ENCODE data around the gene ULK2.

DNA sequence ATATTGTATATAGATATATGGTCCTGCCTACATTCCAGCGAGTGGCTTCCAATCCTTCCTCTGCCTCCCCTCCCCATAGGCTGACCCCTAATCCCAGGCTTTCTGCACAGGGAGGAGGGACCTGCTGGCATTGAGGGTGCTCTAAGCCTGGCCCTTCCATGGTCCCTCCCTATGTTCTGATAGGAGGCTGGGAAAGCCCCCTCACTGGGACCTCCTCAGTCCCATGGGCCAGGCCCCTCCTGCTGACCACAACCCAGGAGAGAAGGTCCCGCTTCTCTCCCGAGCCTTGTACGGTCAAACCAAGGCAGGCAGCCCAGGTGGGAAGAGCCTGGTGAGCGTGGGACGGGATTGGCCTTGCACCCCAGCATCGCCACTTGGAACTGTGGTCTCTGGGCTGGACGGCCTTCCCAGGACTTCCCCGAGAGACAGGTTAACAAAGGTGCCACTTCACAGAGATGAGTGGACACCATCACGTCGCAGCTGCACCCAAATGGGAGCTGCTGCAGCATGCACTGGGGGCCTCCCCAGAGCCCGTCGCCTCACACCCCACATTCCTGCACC is 120.5 kb downstream of the ULK2 start:
- no peak for TF ChIP-seq RAD21 (IDR thresholded peaks at IDR 0.05; ENCODE audit: low read depth)
- TF ChIP-seq, protein P1, sequence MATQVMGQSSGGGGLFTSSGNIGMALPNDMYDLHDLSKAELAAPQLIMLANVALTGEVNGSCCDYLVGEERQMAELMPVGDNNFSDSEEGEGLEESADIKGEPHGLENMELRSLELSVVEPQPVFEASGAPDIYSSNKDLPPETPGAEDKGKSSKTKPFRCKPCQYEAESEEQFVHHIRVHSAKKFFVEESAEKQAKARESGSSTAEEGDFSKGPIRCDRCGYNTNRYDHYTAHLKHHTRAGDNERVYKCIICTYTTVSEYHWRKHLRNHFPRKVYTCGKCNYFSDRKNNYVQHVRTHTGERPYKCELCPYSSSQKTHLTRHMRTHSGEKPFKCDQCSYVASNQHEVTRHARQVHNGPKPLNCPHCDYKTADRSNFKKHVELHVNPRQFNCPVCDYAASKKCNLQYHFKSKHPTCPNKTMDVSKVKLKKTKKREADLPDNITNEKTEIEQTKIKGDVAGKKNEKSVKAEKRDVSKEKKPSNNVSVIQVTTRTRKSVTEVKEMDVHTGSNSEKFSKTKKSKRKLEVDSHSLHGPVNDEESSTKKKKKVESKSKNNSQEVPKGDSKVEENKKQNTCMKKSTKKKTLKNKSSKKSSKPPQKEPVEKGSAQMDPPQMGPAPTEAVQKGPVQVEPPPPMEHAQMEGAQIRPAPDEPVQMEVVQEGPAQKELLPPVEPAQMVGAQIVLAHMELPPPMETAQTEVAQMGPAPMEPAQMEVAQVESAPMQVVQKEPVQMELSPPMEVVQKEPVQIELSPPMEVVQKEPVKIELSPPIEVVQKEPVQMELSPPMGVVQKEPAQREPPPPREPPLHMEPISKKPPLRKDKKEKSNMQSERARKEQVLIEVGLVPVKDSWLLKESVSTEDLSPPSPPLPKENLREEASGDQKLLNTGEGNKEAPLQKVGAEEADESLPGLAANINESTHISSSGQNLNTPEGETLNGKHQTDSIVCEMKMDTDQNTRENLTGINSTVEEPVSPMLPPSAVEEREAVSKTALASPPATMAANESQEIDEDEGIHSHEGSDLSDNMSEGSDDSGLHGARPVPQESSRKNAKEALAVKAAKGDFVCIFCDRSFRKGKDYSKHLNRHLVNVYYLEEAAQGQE (IDR thresholded peaks at IDR 0.05; ENCODE audit: low read depth): no peak
- no peak for TF ChIP-seq TAF1 (IDR thresholded peaks at IDR 0.05; ENCODE audit: low read depth)
- no peak for TF ChIP-seq YY1 (IDR thresholded peaks at IDR 0.05; ENCODE audit: low read depth)
- no peak for TF ChIP-seq NFIC (IDR thresholded peaks at IDR 0.05)
- TF ChIP-seq TCF12 (IDR thresholded peaks at IDR 0.05; ENCODE audit: low read depth): no peak
- TF ChIP-seq ZBTB7A (IDR thresholded peaks at IDR 0.05; ENCODE audit: low read depth): no peak
- TF ChIP-seq EP300 (IDR thresholded peaks at IDR 0.05; ENCODE audit: borderline replicate concordance): no peak
- TF ChIP-seq, protein P2, sequence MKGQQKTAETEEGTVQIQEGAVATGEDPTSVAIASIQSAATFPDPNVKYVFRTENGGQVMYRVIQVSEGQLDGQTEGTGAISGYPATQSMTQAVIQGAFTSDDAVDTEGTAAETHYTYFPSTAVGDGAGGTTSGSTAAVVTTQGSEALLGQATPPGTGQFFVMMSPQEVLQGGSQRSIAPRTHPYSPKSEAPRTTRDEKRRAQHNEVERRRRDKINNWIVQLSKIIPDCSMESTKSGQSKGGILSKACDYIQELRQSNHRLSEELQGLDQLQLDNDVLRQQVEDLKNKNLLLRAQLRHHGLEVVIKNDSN (IDR thresholded peaks at IDR 0.05): no peak
- TF ChIP-seq, protein P3, sequence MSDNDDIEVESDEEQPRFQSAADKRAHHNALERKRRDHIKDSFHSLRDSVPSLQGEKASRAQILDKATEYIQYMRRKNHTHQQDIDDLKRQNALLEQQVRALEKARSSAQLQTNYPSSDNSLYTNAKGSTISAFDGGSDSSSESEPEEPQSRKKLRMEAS (IDR thresholded peaks at IDR 0.05): no peak
- no peak for TF ChIP-seq EGR1 (IDR thresholded peaks at IDR 0.05)
- no peak for TF ChIP-seq CEBPB (IDR thresholded peaks at IDR 0.05)

Data from Ishikawa (cell line).